Measurements from ENCODE around the gene PRICKLE3.

GRCh38 chrX:49190821-49191573 is 4.8 kb upstream of the PRICKLE3 start:
- no peak for TF ChIP-seq CTCF (conservative IDR thresholded peaks at IDR 0.05; ENCODE audit: low read length)
- no peak for TF ChIP-seq EZH2phosphoT487 (IDR thresholded peaks at IDR 0.05; ENCODE audit: borderline replicate concordance, low read depth, low read length)
